Vagina (tissue), 2 donors: Measurements from ENCODE around the gene GFER.

ENCODE experiments used
- CTCF ChIP-seq, 3 experiments: fragments of 450-650 bp in 2 of 3; fragments of 200-600 bp in 1 of 3; sonication (generic) in 1 of 3; IDR thresholded peaks; one replicate each; pipeline ENCODE4 v1.5.1; 2017 to 2019; ENCODE audit warnings: antibody characterized with exemption in 3 of 3, mild to moderate bottlenecking in 2 of 3, moderate library complexity in 2 of 3
- POLR2A ChIP-seq, 2 donors: fragments of 450-650 bp; IDR thresholded peaks; one replicate each; pipeline ENCODE4 v1.6.1; 2017; ENCODE audit warnings: antibody characterized with exemption in 2 of 2, mild to moderate bottlenecking in 2 of 2, moderate library complexity in 2 of 2

GRCh38 chr16:2001035-2001434 is 17.0 kb downstream of the GFER start:
- no peak for TF ChIP-seq CTCF (IDR thresholded peaks at IDR 0.05)
- no peak for TF ChIP-seq POLR2A (IDR thresholded peaks at IDR 0.05)
